Measurements from ENCODE around the gene RPS16. TPM values are rescaled to one million over a fixed set of nuclear protein-coding genes. Genes with fewer than 3 reads are reported as not detected.

RPS16 gene
- total and polyA plus RNA-seq, 2 of the 13 experiments (the other 11 are each of a cell fraction or from before 2014, with no cell fraction given) = 488 to 2,583 TPM

- TF ChIP-seq TAF15 (IDR thresholded peaks at IDR 0.05; ENCODE audit: low read depth, low read length, poor library complexity, severe bottlenecking) (no peak), SMAD1 (CRISPR knock-in tag; IDR thresholded peaks at IDR 0.05; ENCODE audit: borderline replicate concordance, low read depth) (peak; percentile 76; the same call in 1 of the 2 replicates), ZNF205 (CRISPR knock-in tag; IDR thresholded peaks at IDR 0.05) (peak; percentile 87; the same call in 1 of the 2 replicates), IRF1 (CRISPR knock-in tag; IDR thresholded peaks at IDR 0.05; ENCODE audit: low read depth) (no peak), KDM1A (CRISPR knock-in tag; IDR thresholded peaks at IDR 0.05) (peak; percentile 85), ZNF850 (CRISPR knock-in tag; conservative IDR thresholded peaks at IDR 0.05) (no peak), CEBPB (IDR thresholded peaks at IDR 0.05; ENCODE audit: borderline replicate concordance, low read depth, low read length) (no peak), SIX4 (CRISPR knock-in tag; IDR thresholded peaks at IDR 0.05) (no peak), RCOR2 (CRISPR knock-in tag; IDR thresholded peaks at IDR 0.05) (peak; percentile 88), SAP130 (CRISPR knock-in tag; IDR thresholded peaks at IDR 0.05; ENCODE audit: low read depth) (peak; percentile 93), ZFP90 (CRISPR knock-in tag; IDR thresholded peaks at IDR 0.05; ENCODE audit: borderline replicate concordance) (no peak; the same call in 1 of the 2 replicates), MXD4 (CRISPR knock-in tag; IDR thresholded peaks at IDR 0.05) (no peak), RFX3 (CRISPR knock-in tag; IDR thresholded peaks at IDR 0.05) (no peak), RBAK (CRISPR knock-in tag; IDR thresholded peaks at IDR 0.05) (0 out of 2 replicates have a peak, but pooled peaks have one; percentile 59), CCAR2 (optimal IDR thresholded peaks at IDR 0.05; ENCODE audit: low read depth, low read length) (no peak)
- TF ChIP-seq, protein P1, sequence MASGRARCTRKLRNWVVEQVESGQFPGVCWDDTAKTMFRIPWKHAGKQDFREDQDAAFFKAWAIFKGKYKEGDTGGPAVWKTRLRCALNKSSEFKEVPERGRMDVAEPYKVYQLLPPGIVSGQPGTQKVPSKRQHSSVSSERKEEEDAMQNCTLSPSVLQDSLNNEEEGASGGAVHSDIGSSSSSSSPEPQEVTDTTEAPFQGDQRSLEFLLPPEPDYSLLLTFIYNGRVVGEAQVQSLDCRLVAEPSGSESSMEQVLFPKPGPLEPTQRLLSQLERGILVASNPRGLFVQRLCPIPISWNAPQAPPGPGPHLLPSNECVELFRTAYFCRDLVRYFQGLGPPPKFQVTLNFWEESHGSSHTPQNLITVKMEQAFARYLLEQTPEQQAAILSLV (CRISPR knock-in tag; IDR thresholded peaks at IDR 0.05; ENCODE audit: borderline replicate concordance) = peak; percentile 90
- TF ChIP-seq, protein P2, sequence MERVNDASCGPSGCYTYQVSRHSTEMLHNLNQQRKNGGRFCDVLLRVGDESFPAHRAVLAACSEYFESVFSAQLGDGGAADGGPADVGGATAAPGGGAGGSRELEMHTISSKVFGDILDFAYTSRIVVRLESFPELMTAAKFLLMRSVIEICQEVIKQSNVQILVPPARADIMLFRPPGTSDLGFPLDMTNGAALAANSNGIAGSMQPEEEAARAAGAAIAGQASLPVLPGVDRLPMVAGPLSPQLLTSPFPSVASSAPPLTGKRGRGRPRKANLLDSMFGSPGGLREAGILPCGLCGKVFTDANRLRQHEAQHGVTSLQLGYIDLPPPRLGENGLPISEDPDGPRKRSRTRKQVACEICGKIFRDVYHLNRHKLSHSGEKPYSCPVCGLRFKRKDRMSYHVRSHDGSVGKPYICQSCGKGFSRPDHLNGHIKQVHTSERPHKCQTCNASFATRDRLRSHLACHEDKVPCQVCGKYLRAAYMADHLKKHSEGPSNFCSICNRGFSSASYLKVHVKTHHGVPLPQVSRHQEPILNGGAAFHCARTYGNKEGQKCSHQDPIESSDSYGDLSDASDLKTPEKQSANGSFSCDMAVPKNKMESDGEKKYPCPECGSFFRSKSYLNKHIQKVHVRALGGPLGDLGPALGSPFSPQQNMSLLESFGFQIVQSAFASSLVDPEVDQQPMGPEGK (CRISPR knock-in tag; IDR thresholded peaks at IDR 0.05) = peak; percentile 93
- TF ChIP-seq, protein P3, sequence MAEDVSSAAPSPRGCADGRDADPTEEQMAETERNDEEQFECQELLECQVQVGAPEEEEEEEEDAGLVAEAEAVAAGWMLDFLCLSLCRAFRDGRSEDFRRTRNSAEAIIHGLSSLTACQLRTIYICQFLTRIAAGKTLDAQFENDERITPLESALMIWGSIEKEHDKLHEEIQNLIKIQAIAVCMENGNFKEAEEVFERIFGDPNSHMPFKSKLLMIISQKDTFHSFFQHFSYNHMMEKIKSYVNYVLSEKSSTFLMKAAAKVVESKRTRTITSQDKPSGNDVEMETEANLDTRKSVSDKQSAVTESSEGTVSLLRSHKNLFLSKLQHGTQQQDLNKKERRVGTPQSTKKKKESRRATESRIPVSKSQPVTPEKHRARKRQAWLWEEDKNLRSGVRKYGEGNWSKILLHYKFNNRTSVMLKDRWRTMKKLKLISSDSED (CRISPR knock-in tag; IDR thresholded peaks at IDR 0.05) = no peak
- TF ChIP-seq, protein P4, sequence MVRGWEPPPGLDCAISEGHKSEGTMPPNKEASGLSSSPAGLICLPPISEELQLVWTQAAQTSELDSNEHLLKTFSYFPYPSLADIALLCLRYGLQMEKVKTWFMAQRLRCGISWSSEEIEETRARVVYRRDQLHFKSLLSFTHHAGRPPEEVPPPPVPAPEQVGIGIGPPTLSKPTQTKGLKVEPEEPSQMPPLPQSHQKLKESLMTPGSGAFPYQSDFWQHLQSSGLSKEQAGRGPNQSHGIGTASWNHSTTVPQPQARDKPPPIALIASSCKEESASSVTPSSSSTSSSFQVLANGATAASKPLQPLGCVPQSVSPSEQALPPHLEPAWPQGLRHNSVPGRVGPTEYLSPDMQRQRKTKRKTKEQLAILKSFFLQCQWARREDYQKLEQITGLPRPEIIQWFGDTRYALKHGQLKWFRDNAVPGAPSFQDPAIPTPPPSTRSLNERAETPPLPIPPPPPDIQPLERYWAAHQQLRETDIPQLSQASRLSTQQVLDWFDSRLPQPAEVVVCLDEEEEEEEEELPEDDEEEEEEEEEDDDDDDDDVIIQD (CRISPR knock-in tag; IDR thresholded peaks at IDR 0.05; ENCODE audit: low read depth) = no peak
- TF ChIP-seq, protein P5, sequence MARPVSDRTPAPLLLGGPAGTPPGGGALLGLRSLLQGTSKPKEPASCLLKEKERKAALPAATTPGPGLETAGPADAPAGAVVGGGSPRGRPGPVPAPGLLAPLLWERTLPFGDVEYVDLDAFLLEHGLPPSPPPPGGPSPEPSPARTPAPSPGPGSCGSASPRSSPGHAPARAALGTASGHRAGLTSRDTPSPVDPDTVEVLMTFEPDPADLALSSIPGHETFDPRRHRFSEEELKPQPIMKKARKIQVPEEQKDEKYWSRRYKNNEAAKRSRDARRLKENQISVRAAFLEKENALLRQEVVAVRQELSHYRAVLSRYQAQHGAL (CRISPR knock-in tag; IDR thresholded peaks at IDR 0.05; ENCODE audit: not compliant biosample characterization) = no peak
These were observed 38.1 kb downstream of the RPS16 start (continued) for GRCh38 chr19:39397360-39398296.

Measured in HepG2 (cell line).